ENCODE measurements around the gene PAK6.
A peak's percentile ranks its signal among the peaks of the same experiment; 100 is the strongest.

The PAK6 gene

GRCh38 chr15:40276927-40277326 lies 38.1 kb downstream of the PAK6 start:
- DNase-seq (ENCODE audit: low read depth), result no peak

- no peak for DNase-seq (ENCODE audit: low read depth)
Observed at GRCh38 chr15:40277471-40277870, 38.6 kb downstream of the PAK6 start.

GRCh38 chr15:40278026-40278425 lies 39.2 kb downstream of the PAK6 start:
- no peak for DNase-seq (ENCODE audit: low read depth)

GRCh38 chr15:40279437-40280141 lies 40.7 kb downstream of the PAK6 start:
- DNase-seq (ENCODE audit: low read depth), result peak; percentile 29

GRCh38 chr15:40280260-40281056 lies 41.6 kb downstream of the PAK6 start:
- DNase-seq (ENCODE audit: low read depth), result no peak

GRCh38 chr15:40281057-40281800 lies 42.4 kb downstream of the PAK6 start:
- DNase-seq (ENCODE audit: low read depth), result no peak

GRCh38 chr15:40281801-40282146 lies 42.9 kb downstream of the PAK6 start:
- DNase-seq (ENCODE audit: low read depth), result no peak

- peak; percentile 15 for DNase-seq (ENCODE audit: low read depth)
Observed at GRCh38 chr15:40282147-40282868, 43.4 kb downstream of the PAK6 start.

- no peak for DNase-seq (ENCODE audit: low read depth)
Observed at GRCh38 chr15:40282869-40283614, 44.2 kb downstream of the PAK6 start, which contains the start of gene ANKRD63. TSS of gene ANKRD63 (minus strand) at chr15:40283064. CDS start at chr15:40282586, 478 bp downstream.

- no peak for DNase-seq (ENCODE audit: low read depth)
Observed at GRCh38 chr15:40283615-40284300, 44.9 kb downstream of the PAK6 start.

- no peak for DNase-seq (ENCODE audit: low read depth)
Observed at GRCh38 chr15:40285151-40285550, 46.3 kb downstream of the PAK6 start.

- no peak for DNase-seq (ENCODE audit: low read depth)
Observed at GRCh38 chr15:40285554-40286011, 46.7 kb downstream of the PAK6 start.

GRCh38 chr15:40286061-40286532 lies 47.2 kb downstream of the PAK6 start:
- DNase-seq (ENCODE audit: low read depth), result no peak

- no peak for DNase-seq (ENCODE audit: low read depth)
Observed at GRCh38 chr15:40286794-40287193, 47.9 kb downstream of the PAK6 start.

GRCh38 chr15:40287505-40287904 lies 48.6 kb downstream of the PAK6 start:
- DNase-seq (ENCODE audit: low read depth), result no peak

GRCh38 chr15:40287968-40288367 lies 49.1 kb downstream of the PAK6 start:
- DNase-seq (ENCODE audit: low read depth), result no peak

- DNase-seq (ENCODE audit: low read depth), result no peak
Observed at GRCh38 chr15:40289140-40289775, 50.4 kb downstream of the PAK6 start.

GRCh38 chr15:40290545-40290917 lies 51.7 kb downstream of the PAK6 start:
- no peak for DNase-seq (ENCODE audit: low read depth)

- no peak for DNase-seq (ENCODE audit: low read depth)
Observed at GRCh38 chr15:40290918-40291574, 52.2 kb downstream of the PAK6 start.

- DNase-seq (ENCODE audit: low read depth), result no peak
Observed at GRCh38 chr15:40292246-40292645, 53.4 kb downstream of the PAK6 start.

Data from T-helper 22 cell (primary cell).